ENCODE measurements around the gene ZFR.

GRCh38 chr5:32387211-32387610 lies 57.3 kb downstream of the ZFR start:
- TF ChIP-seq CTCF (IDR thresholded peaks at IDR 0.05): no peak
- TF ChIP-seq POLR2AphosphoS5 (IDR thresholded peaks at IDR 0.05): no peak
